Mesothelial cell of epicardium (in vitro differentiated cells): ENCODE measurements around the gene TNK2. TPM values are rescaled to one million over a fixed set of nuclear protein-coding genes. Genes with fewer than 3 reads are reported as not detected.
"Not testable (repeated sequence)": the region's sequence is repeated elsewhere in the genome, so short reads cannot be mapped to it uniquely, and the experiment has no call there.

Experiments used
- DNase-seq, 2 experiments: peaks; one replicate each; pipeline ENCODE4 v3.0.0; 2021; ENCODE audit warnings: low spot score in 2 of 2; ENCODE audit not compliant: unreplicated experiment in 2 of 2
- H3K27ac Mint-ChIP-seq: 2 replicates; pipeline ENCODE4 v1.8.0; 2021; ENCODE audit warnings: mixed read lengths
- H3K27me3 Mint-ChIP-seq: 2 replicates; pipeline ENCODE4 v1.8.0; 2021; ENCODE audit warnings: low read depth, mixed read lengths
- H3K36me3 Mint-ChIP-seq: 2 replicates; pipeline ENCODE4 v1.8.0; 2021; ENCODE audit warnings: mixed read lengths
- H3K4me1 Mint-ChIP-seq: 2 replicates; pipeline ENCODE4 v1.8.0; 2021; ENCODE audit warnings: mixed read lengths
- H3K4me3 Mint-ChIP-seq: 2 replicates; pipeline ENCODE4 v1.8.0; 2021; ENCODE audit warnings: mild to moderate bottlenecking, moderate library complexity, mixed read lengths
- H3K9me3 Mint-ChIP-seq: 2 replicates; pipeline ENCODE4 v1.8.0; 2021; ENCODE audit warnings: mixed read lengths
- CTCF ChIP-seq: fragments of 200-600 bp; sonication (generic); IDR thresholded peaks from one replicate; pipeline ENCODE4 v1.5.0; 2021; ENCODE audit warnings: antibody characterized with exemption; ENCODE audit not compliant: unreplicated experiment
- total RNA-seq: library from RNA; stranded (reverse); gene quantifications from 3 replicates; pipeline ENCODE4 v1.2.1, GENCODE V29; 2021

Gene TNK2
- total RNA-seq, 1 donor from 2014 or later: 49.1 TPM

- Mint-ChIP-seq H3K27me3 (no peaks in the 10 kb centered on the region), H3K4me1 (no peaks in the 10 kb centered on the region), H3K4me3 (no peak overlapping the region), H3K9me3 (no peaks in the 10 kb centered on the region), H3K27ac (no peak overlapping the region), H3K36me3 (peaks cover 5% of the 10 kb centered on the region)
- TF ChIP-seq CTCF: no peak
- no peak for DNase-seq
These were observed 40.6 kb downstream of the TNK2 start for GRCh38 chr3:195867631-195868335.

GRCh38 chr3:195866686-195867511, 41.5 kb downstream of the TNK2 start:
- H3K36me3 Mint-ChIP-seq: peaks cover 5% of the 10 kb centered on the region
- H3K4me1 Mint-ChIP-seq: no peaks in the 10 kb centered on the region
- no peaks in the 10 kb centered on the region for H3K27me3 Mint-ChIP-seq
- no peak overlapping the region for H3K27ac Mint-ChIP-seq
- H3K4me3 Mint-ChIP-seq: no peak overlapping the region
- no peak for DNase-seq
- H3K9me3 Mint-ChIP-seq: no peaks in the 10 kb centered on the region
- no peak for TF ChIP-seq CTCF

DNA sequence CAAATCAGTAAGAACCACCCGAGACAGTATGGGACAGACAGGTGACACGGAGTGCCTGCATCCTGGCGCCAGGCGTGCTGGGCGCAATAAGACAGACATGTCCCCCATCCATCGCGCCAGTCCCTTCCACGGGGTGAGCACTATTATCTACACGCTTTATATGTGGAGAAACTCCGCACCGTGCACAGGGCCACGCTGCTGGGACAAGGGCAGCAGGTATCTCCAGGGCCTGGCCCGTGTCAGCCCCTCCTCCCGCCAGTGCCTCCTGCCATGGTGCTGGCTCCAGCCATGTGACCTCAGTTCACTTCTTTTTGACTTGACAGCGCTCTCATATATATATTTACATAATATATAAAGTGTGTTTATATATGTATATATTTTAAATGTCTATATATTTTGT, 42.6 kb downstream of the TNK2 start:
- no peaks in the 10 kb centered on the region for H3K9me3 Mint-ChIP-seq
- no peak overlapping the region for H3K27ac Mint-ChIP-seq
- H3K4me3 Mint-ChIP-seq: no peak overlapping the region
- H3K4me1 Mint-ChIP-seq: no peaks in the 10 kb centered on the region
- DNase-seq: no peak
- H3K27me3 Mint-ChIP-seq: no peaks in the 10 kb centered on the region
- no peak for TF ChIP-seq CTCF
- H3K36me3 Mint-ChIP-seq: peaks cover 5% of the 10 kb centered on the region

- no peak overlapping the region for H3K27ac Mint-ChIP-seq
- H3K4me1 Mint-ChIP-seq: peaks cover 4% of the 10 kb centered on the region
- no peak overlapping the region for H3K4me3 Mint-ChIP-seq
- peaks cover 2% of the 10 kb centered on the region for H3K36me3 Mint-ChIP-seq
- DNase-seq: peak; percentile 64 to 82
- H3K9me3 Mint-ChIP-seq: no peaks in the 10 kb centered on the region
- TF ChIP-seq CTCF: peak; percentile 70
- H3K27me3 Mint-ChIP-seq: peaks cover 7% of the 10 kb centered on the region
These were observed 45.0 kb downstream of the TNK2 start for GRCh38 chr3:195863121-195864061.

DNA sequence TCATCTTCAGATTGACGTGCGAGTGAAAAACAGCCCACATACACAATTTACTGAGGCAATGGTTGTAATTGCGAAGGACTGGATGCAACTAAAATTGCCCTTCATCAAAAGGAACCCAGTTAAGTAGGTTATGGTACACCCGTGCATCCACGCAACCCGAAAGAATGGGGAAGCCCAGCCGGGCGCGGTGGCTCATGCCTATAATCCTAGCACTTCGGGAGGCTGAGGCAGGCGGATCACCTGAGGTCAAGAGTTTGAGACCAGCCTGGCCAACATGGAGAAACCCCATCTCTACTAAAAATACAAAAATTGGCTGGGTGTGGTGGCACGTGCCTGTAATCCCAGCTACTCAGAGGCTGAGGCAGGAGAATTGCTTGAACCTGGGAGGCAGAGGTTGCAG, 46.0 kb downstream of the TNK2 start:
- not testable (repeated sequence) for H3K9me3 Mint-ChIP-seq, H3K4me1 Mint-ChIP-seq, H3K36me3 Mint-ChIP-seq, DNase-seq, H3K4me3 Mint-ChIP-seq, H3K27ac Mint-ChIP-seq, H3K27me3 Mint-ChIP-seq
